CD4-positive, alpha-beta T cell treated with Interleukin-15 for 4 hours (primary cell): ENCODE results near the gene VKORC1.
"Not testable (repeated sequence)": the region's sequence is repeated elsewhere in the genome, so short reads cannot be mapped to it uniquely, and the experiment has no call there.

Experiments
- DNase-seq: peaks from one replicate; pipeline ENCODE4 v3.0.0-alpha.2; 2020; ENCODE audit warnings: low spot score

VKORC1 gene

DNA sequence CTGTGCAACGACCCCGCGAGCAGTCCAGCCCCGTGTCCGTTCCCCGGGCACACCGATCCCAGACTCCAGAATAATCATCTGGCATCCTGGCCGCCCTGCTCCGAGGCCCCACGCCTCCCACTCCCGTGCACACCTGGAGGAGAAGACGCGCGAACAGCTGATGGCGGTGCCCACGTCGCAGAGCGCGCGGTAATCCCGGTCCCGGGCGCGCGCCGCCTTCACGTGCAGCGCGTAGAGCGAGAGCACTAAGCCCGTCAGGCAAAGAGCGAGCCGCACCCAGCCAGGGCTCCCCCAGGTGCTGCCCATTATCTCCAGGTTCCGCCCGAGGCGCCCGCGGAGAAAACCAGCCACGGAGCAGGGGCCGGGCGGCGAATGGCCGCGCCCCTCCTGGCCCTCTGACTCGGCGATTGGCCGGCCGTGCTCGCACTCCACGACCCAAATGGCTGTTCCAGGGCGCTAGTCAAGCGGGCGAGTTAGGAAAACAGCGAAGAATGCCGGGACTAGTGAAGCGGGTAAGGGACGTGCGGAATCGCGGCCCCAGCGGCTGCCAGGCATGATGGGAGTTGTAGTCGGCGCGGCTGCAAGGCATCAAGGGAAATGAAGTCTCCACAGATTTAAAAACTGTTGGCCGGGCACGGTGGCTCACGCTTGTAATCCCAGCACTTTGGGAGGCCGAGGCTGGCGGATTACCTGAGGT is at the start of gene VKORC1:
TSS of gene VKORC1 (minus strand) at position 374 of the 697 bp plus-strand sequence. CDS start at position 306, 68 bp downstream.
- peak; percentile 93 for DNase-seq

- no peak for DNase-seq
Observed at GRCh38 chr16:31143694-31144148, 49.1 kb upstream of the VKORC1 start.

- no peak for DNase-seq
Observed at GRCh38 chr16:31143011-31143693, 48.6 kb upstream of the VKORC1 start.

- peak; percentile 99 for DNase-seq
Observed at GRCh38 chr16:31142109-31143010, 47.8 kb upstream of the VKORC1 start.

DNA sequence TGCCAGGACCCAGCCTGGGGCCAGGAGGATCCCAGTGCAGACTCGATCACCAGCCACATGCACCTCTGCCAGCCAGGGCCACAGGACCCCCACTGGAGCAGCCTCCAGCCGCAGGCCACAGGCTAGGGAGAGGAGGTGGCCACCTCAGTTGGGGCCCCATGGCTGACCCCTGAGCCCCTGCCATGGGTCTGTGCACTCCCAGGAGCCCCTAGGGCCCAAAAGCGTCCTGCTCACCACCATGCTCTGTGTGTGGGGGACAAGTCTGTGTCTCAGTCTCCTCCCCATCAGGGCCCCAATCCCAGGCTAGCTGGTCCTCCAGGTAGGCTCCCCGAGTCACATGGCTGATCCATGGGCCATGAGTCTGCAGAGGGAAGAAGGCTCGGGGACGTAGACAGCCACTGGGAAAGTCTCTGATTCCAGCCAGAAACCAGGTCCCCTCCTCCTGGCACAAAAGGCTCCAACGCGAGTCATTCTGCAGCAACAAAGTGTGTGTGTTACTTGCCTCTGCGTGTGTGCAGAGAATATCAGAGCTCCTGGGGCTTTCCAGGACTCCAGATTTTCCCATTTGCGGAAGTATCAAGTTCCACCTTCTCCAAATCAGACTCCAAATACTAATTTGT is 47.0 kb upstream of the VKORC1 start:
- DNase-seq = no peak

DNA sequence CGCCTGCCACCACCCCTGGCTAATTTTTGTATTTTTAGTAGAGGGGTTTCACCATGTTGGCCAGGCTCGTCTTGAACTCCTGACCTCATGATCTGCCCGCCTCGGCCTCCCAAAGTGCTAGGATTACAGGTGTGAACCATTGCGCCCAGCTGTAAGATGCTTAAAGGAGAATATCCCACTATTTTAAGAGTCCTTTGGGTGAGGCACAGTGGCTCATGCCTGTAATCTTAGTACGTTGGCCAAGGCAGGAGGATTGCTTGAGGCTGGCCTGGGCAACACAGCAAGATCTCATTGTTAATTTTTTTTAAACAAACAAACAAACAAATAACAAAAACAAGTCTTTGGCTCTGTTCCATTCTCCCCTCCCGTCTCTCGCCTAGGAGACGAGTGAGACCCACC is 46.5 kb upstream of the VKORC1 start:
- not testable (repeated sequence) for DNase-seq

DNA sequence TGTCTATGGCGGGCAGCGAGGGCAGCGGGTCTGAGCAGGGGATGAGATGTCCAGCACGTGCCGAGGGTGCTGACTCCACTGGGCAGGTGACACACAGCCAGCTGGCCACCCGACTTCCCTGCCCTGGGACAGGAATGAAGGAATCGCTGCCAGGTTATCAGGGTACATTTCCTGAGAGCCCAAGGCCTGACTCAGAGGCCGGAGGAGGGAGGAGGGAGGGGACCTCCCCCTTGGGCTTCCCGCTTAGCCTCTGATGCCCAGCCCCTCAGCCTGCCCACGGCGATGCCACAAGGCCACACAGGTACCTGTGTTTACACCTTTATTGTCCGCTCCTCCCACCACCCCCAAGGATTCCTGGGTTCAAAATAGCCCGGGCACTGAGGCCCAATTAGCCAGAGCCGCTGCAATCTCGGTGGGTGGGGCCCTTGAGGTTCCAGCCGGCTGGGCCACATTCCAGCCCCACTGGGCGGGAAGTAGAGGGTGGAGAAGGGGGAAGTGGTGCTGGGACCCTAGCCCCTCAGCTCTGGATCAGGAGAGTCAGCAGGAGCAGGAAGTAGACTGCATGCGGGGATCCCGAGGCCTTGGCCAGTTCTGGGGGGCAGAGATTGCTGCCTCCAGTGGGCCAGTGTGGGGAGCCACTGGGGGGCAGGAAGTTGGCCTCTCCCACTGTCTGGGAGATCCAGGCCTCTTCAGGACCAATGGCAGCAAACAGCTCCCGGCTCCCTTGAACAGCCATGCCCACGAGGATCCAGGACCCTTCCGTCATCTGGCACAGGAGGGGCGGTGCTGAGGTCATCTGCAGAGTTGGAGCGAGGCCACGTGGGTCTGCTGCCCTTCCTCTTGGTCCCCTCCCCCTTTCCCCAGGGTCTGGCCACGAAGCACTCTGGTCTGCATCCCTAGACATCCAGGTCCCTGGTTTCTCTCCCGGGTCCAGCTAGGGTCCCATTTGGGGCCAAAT is 44.3 kb upstream of the VKORC1 start:
- DNase-seq = no peak

- DNase-seq = not testable (repeated sequence)
Observed at GRCh38 chr16:31136822-31137499, 42.4 kb upstream of the VKORC1 start.

DNA sequence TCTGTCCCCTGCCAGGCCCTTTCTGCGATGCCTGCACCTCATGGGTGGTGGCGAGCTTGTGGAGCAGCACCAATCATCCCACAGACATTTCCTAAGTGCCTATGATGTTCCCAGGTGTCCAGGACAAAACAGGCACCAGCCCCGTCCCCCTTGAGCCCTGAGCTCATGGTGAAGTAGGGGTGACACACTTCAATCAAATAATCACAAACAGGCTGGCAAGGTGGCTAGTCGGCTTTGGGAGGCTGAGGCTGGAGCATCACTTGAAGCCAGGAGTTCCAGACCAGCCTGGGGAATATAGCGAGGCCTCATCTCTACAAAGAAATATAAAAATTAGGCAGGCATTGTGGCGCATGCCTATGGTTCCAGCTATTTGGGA is 41.7 kb upstream of the VKORC1 start:
- DNase-seq = no peak

DNA sequence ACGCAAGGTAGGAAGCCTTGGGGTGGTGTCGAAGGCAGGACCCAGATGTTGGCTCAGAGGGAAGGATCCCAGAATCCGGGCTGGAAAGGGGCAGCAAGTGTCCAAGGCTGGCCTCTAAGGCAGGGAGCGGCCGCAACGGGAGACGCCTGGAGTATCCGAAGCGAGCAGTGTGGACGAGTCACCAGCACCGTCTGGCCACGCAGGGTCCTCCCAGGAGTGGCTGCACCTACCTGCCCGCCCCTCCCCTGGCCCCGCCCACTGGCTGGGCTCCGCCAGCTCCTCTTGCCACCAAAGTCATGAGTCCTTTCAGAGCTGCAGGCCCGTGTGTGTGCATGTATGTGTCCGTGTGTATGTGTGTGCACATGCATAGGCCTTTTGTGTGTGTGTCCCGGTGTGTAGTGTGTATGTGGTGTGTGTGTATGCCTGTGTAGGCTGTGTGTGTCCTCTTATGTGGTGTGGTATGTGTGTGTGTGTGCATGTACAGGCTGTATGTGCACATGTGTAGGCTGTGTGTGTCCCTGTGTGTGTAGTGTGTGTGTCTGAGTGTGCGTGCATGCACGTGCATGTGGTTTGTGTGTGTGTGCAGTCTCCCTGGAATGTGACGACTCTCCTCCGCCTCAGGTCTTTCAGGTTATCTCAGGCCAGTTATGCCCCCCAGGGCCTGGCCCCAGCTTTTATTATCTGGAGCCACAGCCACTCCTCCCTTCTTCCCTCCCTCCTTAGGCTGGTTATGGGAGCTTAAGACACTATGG is 41.1 kb upstream of the VKORC1 start, which contains the start of gene PRSS8:
TSS of gene PRSS8 (minus strand) at position 193 of the 752 bp plus-strand sequence. CDS start 229 bp downstream, outside the sequence.
- DNase-seq = no peak

DNA sequence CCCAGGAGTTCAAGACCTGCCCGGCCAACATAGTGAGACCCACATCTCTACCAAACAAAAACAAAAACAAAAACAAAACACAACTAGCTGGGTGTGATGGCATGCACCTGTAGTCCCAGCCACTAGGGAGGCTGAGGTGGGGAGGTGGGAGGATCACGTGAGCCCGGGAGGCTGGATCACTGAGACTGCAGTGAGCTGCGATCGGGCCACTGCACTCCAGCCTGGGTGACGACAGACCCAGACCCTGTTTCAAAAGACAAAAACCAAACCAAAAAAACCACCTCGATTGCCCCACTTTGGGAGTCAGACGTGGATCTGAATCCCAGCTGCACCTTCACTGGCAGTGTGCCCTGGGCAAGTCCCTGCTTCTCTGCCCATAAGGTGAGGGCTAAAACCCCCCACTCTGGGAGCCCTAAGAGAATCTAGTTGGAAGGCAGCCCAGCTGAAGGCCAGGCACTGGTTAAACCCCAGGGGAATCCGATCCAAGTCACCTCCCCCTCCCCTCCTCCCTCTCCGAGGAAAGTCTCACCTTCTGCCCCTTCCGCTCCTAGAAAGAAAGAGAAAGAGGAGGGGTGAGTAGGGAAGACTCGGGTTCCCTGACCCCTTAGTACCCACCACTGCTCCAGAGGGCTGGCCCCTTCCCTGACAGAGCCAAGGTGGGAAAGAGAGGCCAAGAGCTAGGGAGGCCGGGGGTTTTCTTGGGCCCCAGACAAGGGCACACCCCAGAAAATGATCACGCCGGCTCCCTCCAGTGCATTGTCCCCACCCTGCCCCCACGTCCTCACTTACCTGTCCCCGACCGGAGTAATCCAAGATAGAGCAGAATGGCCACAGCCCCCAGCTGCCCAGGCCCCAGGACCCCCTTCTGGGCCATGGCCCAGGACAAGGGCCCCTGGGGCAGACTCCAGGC is 40.3 kb upstream of the VKORC1 start:
- DNase-seq = no peak

GRCh38 chr16:31134091-31134571 is 39.5 kb upstream of the VKORC1 start:
- DNase-seq = no peak

DNA sequence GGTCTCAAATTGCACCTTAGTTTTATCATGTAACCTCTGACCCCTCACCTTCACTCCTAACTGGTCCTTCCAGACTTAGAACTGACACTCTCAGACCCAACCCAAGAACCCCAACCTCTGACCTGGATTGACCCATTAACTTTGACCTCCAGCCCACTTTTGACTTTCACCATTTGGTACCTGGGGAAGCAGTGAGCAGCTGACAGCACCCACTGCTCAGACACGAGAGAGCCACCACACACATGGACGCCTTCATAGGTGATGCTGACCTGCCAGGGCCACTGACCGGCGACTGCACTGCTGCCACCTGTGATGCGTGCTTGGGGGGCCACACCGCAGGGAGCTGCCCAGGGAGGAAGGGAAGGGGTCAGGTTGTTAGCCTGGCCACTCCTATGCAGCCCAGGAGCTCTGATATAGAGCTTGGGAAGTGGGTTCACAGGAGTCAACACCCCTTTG is 38.5 kb upstream of the VKORC1 start:
- no peak for DNase-seq

GRCh38 chr16:31132303-31132979 is 37.8 kb upstream of the VKORC1 start:
- no peak for DNase-seq

GRCh38 chr16:31131841-31132271 is 37.3 kb upstream of the VKORC1 start:
- DNase-seq = no peak

- DNase-seq = no peak
Observed at GRCh38 chr16:31131416-31131815, 36.8 kb upstream of the VKORC1 start.

DNA sequence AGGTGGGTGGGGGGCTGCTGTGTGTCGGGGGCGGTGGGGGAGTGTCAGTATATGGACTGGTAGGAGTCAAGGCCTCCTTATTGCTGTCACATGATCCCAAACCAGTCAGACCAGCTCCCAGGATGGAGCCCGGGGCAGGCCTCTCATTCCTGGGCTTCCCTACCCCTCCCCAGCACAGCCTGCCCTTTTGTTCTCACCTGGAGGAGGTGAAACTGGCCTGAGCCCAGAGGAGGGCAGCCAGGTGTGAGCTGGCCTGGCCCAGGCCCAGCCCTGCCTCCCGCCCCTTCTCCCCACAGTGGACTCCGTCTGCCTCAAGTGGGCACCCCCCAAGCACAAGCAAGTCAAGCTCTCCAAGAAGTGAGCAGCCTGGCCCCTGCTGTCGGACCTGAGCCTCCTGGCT is 36.3 kb upstream of the VKORC1 start:
- DNase-seq = no peak
